ENCODE results near the gene SEPHS1.

Gene SEPHS1

GRCh38 chr10:13349463-13350274 is 1.6 kb upstream of the SEPHS1 start:
- in situ Hi-C loops (cut with MboI; ENCODE audit: low sequenced_read_pairs) = loop anchor here (25.0 kb wide), 1 partner anchor 413 kb away; no protein-coding TSS in a partner anchor
- Histone ChIP-seq H3K9me3 (no peaks in the 10 kb centered on the region), H3K27me3 (ENCODE audit: low read depth) (no peaks in the 10 kb centered on the region), H3K4me3 (peak overlapping the region; percentile 55), H3K4me1 (peaks cover 27% of the 10 kb centered on the region), H3K36me3 (replicated peaks) (peaks cover 6% of the 10 kb centered on the region)
- DNase-seq (ENCODE audit: low spot score in 2 of 2) = peak; percentile 86

GRCh38 chr10:13347500-13348156 is 465 bp downstream of the SEPHS1 start:
- Histone ChIP-seq H3K9me3 (no peaks in the 10 kb centered on the region), H3K27me3 (ENCODE audit: low read depth) (no peaks in the 10 kb centered on the region), H3K4me1 (peaks cover 34% of the 10 kb centered on the region), H3K4me3 (peak overlapping the region; percentile 55), H3K36me3 (replicated peaks) (peaks cover 26% of the 10 kb centered on the region)
- in situ Hi-C loops (cut with MboI; ENCODE audit: low sequenced_read_pairs) = no loop called here
- peak; percentile 64 to 83 for DNase-seq (ENCODE audit: low spot score in 2 of 2)

- in situ Hi-C loops (cut with MboI; ENCODE audit: low sequenced_read_pairs) = no loop called here
- Histone ChIP-seq H3K4me1 (peaks cover 34% of the 10 kb centered on the region), H3K36me3 (replicated peaks) (peaks cover 27% of the 10 kb centered on the region), H3K9me3 (no peaks in the 10 kb centered on the region), H3K27me3 (ENCODE audit: low read depth) (no peaks in the 10 kb centered on the region), H3K4me3 (peak overlapping the region; percentile 47)
- DNase-seq (ENCODE audit: low spot score in 2 of 2) = no peak
Observed at GRCh38 chr10:13347043-13347499, 1.0 kb downstream of the SEPHS1 start.

- Histone ChIP-seq H3K4me3 (peak overlapping the region; percentile 47), H3K27me3 (ENCODE audit: low read depth) (no peaks in the 10 kb centered on the region), H3K9me3 (no peaks in the 10 kb centered on the region), H3K36me3 (replicated peaks) (peaks cover 27% of the 10 kb centered on the region), H3K4me1 (peaks cover 34% of the 10 kb centered on the region)
- DNase-seq (ENCODE audit: low spot score in 2 of 2) = peak in 1 of 2 experiments; percentile 26
- in situ Hi-C loops (cut with MboI; ENCODE audit: low sequenced_read_pairs) = no loop called here
Observed at GRCh38 chr10:13346283-13347042, 1.6 kb downstream of the SEPHS1 start.

GRCh38 chr10:13340626-13341376 is 7.3 kb downstream of the SEPHS1 start:
- in situ Hi-C loops (cut with MboI; ENCODE audit: low sequenced_read_pairs) = no loop called here
- no peak overlapping the region for H3K4me3 ChIP-seq
- peaks cover 66% of the 10 kb centered on the region for H3K36me3 ChIP-seq (replicated peaks)
- H3K27me3 ChIP-seq (ENCODE audit: low read depth) = no peaks in the 10 kb centered on the region
- no peaks in the 10 kb centered on the region for H3K9me3 ChIP-seq
- H3K4me1 ChIP-seq = peaks cover 23% of the 10 kb centered on the region
- DNase-seq (ENCODE audit: low spot score in 2 of 2) = no peak

- DNase-seq (ENCODE audit: low spot score in 2 of 2) = no peak
- no peaks in the 10 kb centered on the region for H3K27me3 ChIP-seq (ENCODE audit: low read depth)
- H3K36me3 ChIP-seq (replicated peaks) = peaks cover 70% of the 10 kb centered on the region
- H3K9me3 ChIP-seq = no peaks in the 10 kb centered on the region
- H3K4me3 ChIP-seq = no peak overlapping the region
- H3K4me1 ChIP-seq = peaks cover 18% of the 10 kb centered on the region
- in situ Hi-C loops (cut with MboI; ENCODE audit: low sequenced_read_pairs) = no loop called here
Observed at GRCh38 chr10:13340068-13340467, 8.0 kb downstream of the SEPHS1 start.

- H3K27me3 ChIP-seq (ENCODE audit: low read depth) = no peaks in the 10 kb centered on the region
- no peak overlapping the region for H3K4me3 ChIP-seq
- H3K9me3 ChIP-seq = no peaks in the 10 kb centered on the region
- in situ Hi-C loops (cut with MboI; ENCODE audit: low sequenced_read_pairs) = no loop called here
- H3K4me1 ChIP-seq = peaks cover 8% of the 10 kb centered on the region
- H3K36me3 ChIP-seq (replicated peaks) = peaks cover 70% of the 10 kb centered on the region
- DNase-seq (ENCODE audit: low spot score in 2 of 2) = no peak
Observed at GRCh38 chr10:13338390-13339110, 9.5 kb downstream of the SEPHS1 start.

- DNase-seq (ENCODE audit: low spot score in 2 of 2) = no peak
- in situ Hi-C loops (cut with MboI; ENCODE audit: low sequenced_read_pairs) = no loop called here
- Histone ChIP-seq H3K27me3 (ENCODE audit: low read depth) (no peaks in the 10 kb centered on the region), H3K9me3 (no peaks in the 10 kb centered on the region), H3K4me3 (no peak overlapping the region), H3K4me1 (peaks cover 8% of the 10 kb centered on the region), H3K36me3 (replicated peaks) (peaks cover 68% of the 10 kb centered on the region)
Observed at GRCh38 chr10:13337827-13338196, 10.3 kb downstream of the SEPHS1 start.

GRCh38 chr10:13337128-13337826 is 10.8 kb downstream of the SEPHS1 start:
- in situ Hi-C loops (cut with MboI; ENCODE audit: low sequenced_read_pairs) = no loop called here
- Histone ChIP-seq H3K36me3 (replicated peaks) (peaks cover 67% of the 10 kb centered on the region), H3K4me3 (no peak overlapping the region), H3K9me3 (no peaks in the 10 kb centered on the region), H3K27me3 (ENCODE audit: low read depth) (no peaks in the 10 kb centered on the region), H3K4me1 (peaks cover 8% of the 10 kb centered on the region)
- no peak for DNase-seq (ENCODE audit: low spot score in 2 of 2)

GRCh38 chr10:13335881-13336280 is 12.2 kb downstream of the SEPHS1 start:
- Histone ChIP-seq H3K9me3 (no peaks in the 10 kb centered on the region), H3K36me3 (replicated peaks) (peaks cover 81% of the 10 kb centered on the region), H3K4me3 (no peak overlapping the region), H3K4me1 (peaks cover 6% of the 10 kb centered on the region), H3K27me3 (ENCODE audit: low read depth) (no peaks in the 10 kb centered on the region)
- in situ Hi-C loops (cut with MboI; ENCODE audit: low sequenced_read_pairs) = no loop called here
- no peak for DNase-seq (ENCODE audit: low spot score in 2 of 2)

GRCh38 chr10:13334556-13334955 is 13.5 kb downstream of the SEPHS1 start:
- peaks cover 87% of the 10 kb centered on the region for H3K36me3 ChIP-seq (replicated peaks)
- in situ Hi-C loops (cut with MboI; ENCODE audit: low sequenced_read_pairs) = no loop called here
- H3K9me3 ChIP-seq = no peaks in the 10 kb centered on the region
- DNase-seq (ENCODE audit: low spot score in 2 of 2) = no peak
- no peak overlapping the region for H3K4me3 ChIP-seq
- H3K4me1 ChIP-seq = no peaks in the 10 kb centered on the region
- no peaks in the 10 kb centered on the region for H3K27me3 ChIP-seq (ENCODE audit: low read depth)

- H3K4me3 ChIP-seq = no peak overlapping the region
- H3K9me3 ChIP-seq = no peaks in the 10 kb centered on the region
- H3K36me3 ChIP-seq (replicated peaks) = peaks cover 89% of the 10 kb centered on the region
- DNase-seq (ENCODE audit: low spot score in 2 of 2) = no peak
- in situ Hi-C loops (cut with MboI; ENCODE audit: low sequenced_read_pairs) = no loop called here
- H3K27me3 ChIP-seq (ENCODE audit: low read depth) = no peaks in the 10 kb centered on the region
- no peaks in the 10 kb centered on the region for H3K4me1 ChIP-seq
Observed at GRCh38 chr10:13331646-13332045, 16.4 kb downstream of the SEPHS1 start.

Data from HAP-1 (cell line).